ENCODE results near the gene RNU6-9.

- TF ChIP-seq CTCF (IDR thresholded peaks at IDR 0.05; ENCODE audit: low read depth, low read length) (no peak), EZH2phosphoT487 (IDR thresholded peaks at IDR 0.05; ENCODE audit: low read depth) (no peak)
Measured at GRCh38 chr19:931860-932647, 38.8 kb downstream of the RNU6-9 start.

Data from OCI-LY3 (cell line).